Measurements from ENCODE around the gene DTX4. TPM values are rescaled to one million over a fixed set of nuclear protein-coding genes. Genes with fewer than 3 reads are reported as not detected.

DTX4 gene
- total RNA-seq, 2 donors from 2014 or later: 16.1 to 16.6 TPM

DNA sequence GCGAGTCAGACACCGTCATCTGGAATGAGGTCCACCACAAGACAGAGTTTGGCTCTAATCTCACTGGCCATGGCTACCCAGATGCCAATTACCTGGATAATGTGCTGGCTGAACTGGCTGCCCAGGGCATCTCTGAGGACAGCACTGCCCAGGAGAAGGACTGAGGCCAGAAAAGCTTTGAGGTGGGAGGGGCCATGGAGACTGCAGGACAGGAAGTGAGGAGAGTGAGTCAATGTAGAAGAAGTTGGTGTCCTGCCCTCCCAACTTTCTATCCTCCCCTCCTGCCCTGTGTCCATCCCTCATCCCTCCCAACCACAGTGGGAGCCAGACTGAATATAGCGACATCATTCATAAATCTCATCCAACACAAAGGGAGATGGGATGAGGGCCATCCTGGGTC lies 32.8 kb downstream of the DTX4 start:
- Mint-ChIP-seq H3K4me1 (peaks cover 9% of the 10 kb centered on the region), H3K27ac (no peak overlapping the region), H3K36me3 (ENCODE audit: low read depth) (peaks cover 42% of the 10 kb centered on the region), H3K9me3 (no peaks in the 10 kb centered on the region), H3K27me3 (ENCODE audit: insufficient read depth) (no peaks in the 10 kb centered on the region), H3K4me3 (no peak overlapping the region)
- TF ChIP-seq, protein P1, sequence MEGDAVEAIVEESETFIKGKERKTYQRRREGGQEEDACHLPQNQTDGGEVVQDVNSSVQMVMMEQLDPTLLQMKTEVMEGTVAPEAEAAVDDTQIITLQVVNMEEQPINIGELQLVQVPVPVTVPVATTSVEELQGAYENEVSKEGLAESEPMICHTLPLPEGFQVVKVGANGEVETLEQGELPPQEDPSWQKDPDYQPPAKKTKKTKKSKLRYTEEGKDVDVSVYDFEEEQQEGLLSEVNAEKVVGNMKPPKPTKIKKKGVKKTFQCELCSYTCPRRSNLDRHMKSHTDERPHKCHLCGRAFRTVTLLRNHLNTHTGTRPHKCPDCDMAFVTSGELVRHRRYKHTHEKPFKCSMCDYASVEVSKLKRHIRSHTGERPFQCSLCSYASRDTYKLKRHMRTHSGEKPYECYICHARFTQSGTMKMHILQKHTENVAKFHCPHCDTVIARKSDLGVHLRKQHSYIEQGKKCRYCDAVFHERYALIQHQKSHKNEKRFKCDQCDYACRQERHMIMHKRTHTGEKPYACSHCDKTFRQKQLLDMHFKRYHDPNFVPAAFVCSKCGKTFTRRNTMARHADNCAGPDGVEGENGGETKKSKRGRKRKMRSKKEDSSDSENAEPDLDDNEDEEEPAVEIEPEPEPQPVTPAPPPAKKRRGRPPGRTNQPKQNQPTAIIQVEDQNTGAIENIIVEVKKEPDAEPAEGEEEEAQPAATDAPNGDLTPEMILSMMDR (conservative IDR thresholded peaks at IDR 0.05): no peak
- no peaks in the 10 kb centered on the region for H3K27me3 ChIP-seq (ENCODE audit: control insufficient read depth, insufficient read depth, low read length, poor library complexity, severe bottlenecking)
- 94 to 100% methylated on average over 2 to 3 of the region's 3 CpGs for WGBS, 2 experiments (ENCODE audit: insufficient coverage in 1 of 2, insufficient read length in 1 of 2)
- no peaks in the 10 kb centered on the region for H3K9me3 ChIP-seq (ENCODE audit: control insufficient read depth, low read length)
- no peak overlapping the region for H3K27ac ChIP-seq (ENCODE audit: low read depth, low read length)
- H3K4me3 ChIP-seq (ENCODE audit: low read length): no peak overlapping the region
- peaks cover 44% of the 10 kb centered on the region for H3K36me3 ChIP-seq (ENCODE audit: control insufficient read depth, insufficient read depth, low read length)
- H3K4me1 ChIP-seq (ENCODE audit: control insufficient read depth, insufficient read depth, low read length): no peaks in the 10 kb centered on the region
- DNase-seq: no peak
- H3K9ac ChIP-seq (ENCODE audit: extremely low read depth, low read length, poor library complexity, severe bottlenecking): no peak overlapping the region

- Mint-ChIP-seq H3K4me3 (no peak overlapping the region), H3K27me3 (ENCODE audit: insufficient read depth) (no peaks in the 10 kb centered on the region), H3K27ac (no peak overlapping the region), H3K9me3 (no peaks in the 10 kb centered on the region), H3K36me3 (ENCODE audit: low read depth) (peaks cover 34% of the 10 kb centered on the region), H3K4me1 (peaks cover 9% of the 10 kb centered on the region)
- Histone ChIP-seq H3K9me3 (ENCODE audit: control insufficient read depth, low read length) (no peaks in the 10 kb centered on the region), H3K9ac (ENCODE audit: extremely low read depth, low read length, poor library complexity, severe bottlenecking) (no peak overlapping the region), H3K27me3 (ENCODE audit: control insufficient read depth, insufficient read depth, low read length, poor library complexity, severe bottlenecking) (no peaks in the 10 kb centered on the region), H3K4me1 (ENCODE audit: control insufficient read depth, insufficient read depth, low read length) (no peaks in the 10 kb centered on the region), H3K36me3 (ENCODE audit: control insufficient read depth, insufficient read depth, low read length) (peaks cover 35% of the 10 kb centered on the region), H3K4me3 (ENCODE audit: low read length) (no peak overlapping the region), H3K27ac (ENCODE audit: low read depth, low read length) (no peak overlapping the region)
- 90 to 96% methylated on average over 5 to 7 of the region's 7 CpGs for WGBS, 2 experiments (ENCODE audit: insufficient coverage in 1 of 2, insufficient read length in 1 of 2)
- no peak for DNase-seq
- TF ChIP-seq, protein P1 (conservative IDR thresholded peaks at IDR 0.05): no peak
Measured at GRCh38 chr11:59205648-59206047, 33.7 kb downstream of the DTX4 start.

GRCh38 chr11:59206635-59207034 lies 34.7 kb downstream of the DTX4 start:
- no peak overlapping the region for H3K4me3 Mint-ChIP-seq
- DNase-seq: peak; percentile 88
- Histone ChIP-seq H3K27ac (ENCODE audit: low read depth, low read length) (no peak overlapping the region), H3K27me3 (ENCODE audit: control insufficient read depth, insufficient read depth, low read length, poor library complexity, severe bottlenecking) (no peaks in the 10 kb centered on the region), H3K4me1 (ENCODE audit: control insufficient read depth, insufficient read depth, low read length) (no peaks in the 10 kb centered on the region), H3K9ac (ENCODE audit: extremely low read depth, low read length, poor library complexity, severe bottlenecking) (no peak overlapping the region), H3K9me3 (ENCODE audit: control insufficient read depth, low read length) (no peaks in the 10 kb centered on the region), H3K4me3 (ENCODE audit: low read length) (no peak overlapping the region), H3K36me3 (ENCODE audit: control insufficient read depth, insufficient read depth, low read length) (peaks cover 28% of the 10 kb centered on the region)
- 82 to 87% methylated on average over 4 of the region's 4 CpGs for WGBS, 2 experiments (ENCODE audit: insufficient coverage in 1 of 2, insufficient read length in 1 of 2)
- no peaks in the 10 kb centered on the region for H3K9me3 Mint-ChIP-seq
- peaks cover 7% of the 10 kb centered on the region for H3K4me1 Mint-ChIP-seq
- H3K36me3 Mint-ChIP-seq (ENCODE audit: low read depth): peaks cover 26% of the 10 kb centered on the region
- no peaks in the 10 kb centered on the region for H3K27me3 Mint-ChIP-seq (ENCODE audit: insufficient read depth)
- no peak overlapping the region for H3K27ac Mint-ChIP-seq
- TF ChIP-seq, protein P1 (conservative IDR thresholded peaks at IDR 0.05): peak; percentile 78
